ENCODE results near the gene MARVELD1.

MARVELD1 gene

DNA sequence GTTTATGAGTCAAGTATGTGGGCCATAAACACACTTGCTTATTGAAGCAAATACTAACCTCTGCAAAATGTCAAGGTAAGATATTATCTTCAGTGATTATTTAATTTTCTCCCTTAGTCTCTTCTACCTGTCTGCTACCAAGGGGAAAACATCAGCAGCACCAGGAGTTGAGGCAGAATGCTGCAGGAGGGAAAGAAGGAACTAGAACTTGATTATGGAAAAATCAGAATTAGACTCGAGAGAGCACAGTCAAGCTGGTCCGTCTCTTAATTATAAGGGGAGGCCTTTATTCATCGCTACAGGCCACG, 18.5 kb downstream of the MARVELD1 start:
- no peak for DNase-seq (ENCODE audit: low spot score)
- no peak for TF ChIP-seq CTCF (IDR thresholded peaks at IDR 0.05; ENCODE audit: borderline replicate concordance, control extremely low read depth, extremely low read depth, insufficient read depth, missing control alignments)
- in situ Hi-C loops (cut with MboI; ENCODE audit: low sequenced_read_pairs, unreplicated experiment) = no loop called here

GRCh38 chr10:97733256-97733655, 19.7 kb downstream of the MARVELD1 start:
- in situ Hi-C loops (cut with MboI; ENCODE audit: low sequenced_read_pairs, unreplicated experiment) = no loop called here
- TF ChIP-seq CTCF (IDR thresholded peaks at IDR 0.05; ENCODE audit: borderline replicate concordance, control extremely low read depth, extremely low read depth, insufficient read depth, missing control alignments) = no peak
- DNase-seq (ENCODE audit: low spot score) = no peak

DNA sequence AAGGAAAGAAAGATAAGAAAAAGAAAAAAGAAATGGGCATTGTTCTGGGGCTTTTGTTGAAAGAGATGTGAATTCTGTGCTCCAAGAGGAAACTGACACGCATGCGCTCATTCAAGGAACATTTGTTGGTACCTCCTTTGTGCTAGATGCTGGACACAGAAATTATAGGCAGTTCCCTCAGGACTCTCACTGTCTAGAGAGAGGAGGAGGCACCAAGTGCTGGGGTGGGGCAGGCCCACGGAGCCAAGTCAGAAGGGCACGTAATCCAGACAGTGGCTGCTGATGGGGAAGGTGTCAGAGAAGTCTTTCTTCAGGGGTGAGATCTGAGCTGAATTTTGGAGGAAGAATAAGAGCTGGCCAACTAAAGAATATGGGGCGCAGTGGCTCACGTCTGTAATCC, 20.5 kb downstream of the MARVELD1 start:
- in situ Hi-C loops (cut with MboI; ENCODE audit: low sequenced_read_pairs, unreplicated experiment) = no loop called here
- no peak for TF ChIP-seq CTCF (IDR thresholded peaks at IDR 0.05; ENCODE audit: borderline replicate concordance, control extremely low read depth, extremely low read depth, insufficient read depth, missing control alignments)
- no peak for DNase-seq (ENCODE audit: low spot score)

DNA sequence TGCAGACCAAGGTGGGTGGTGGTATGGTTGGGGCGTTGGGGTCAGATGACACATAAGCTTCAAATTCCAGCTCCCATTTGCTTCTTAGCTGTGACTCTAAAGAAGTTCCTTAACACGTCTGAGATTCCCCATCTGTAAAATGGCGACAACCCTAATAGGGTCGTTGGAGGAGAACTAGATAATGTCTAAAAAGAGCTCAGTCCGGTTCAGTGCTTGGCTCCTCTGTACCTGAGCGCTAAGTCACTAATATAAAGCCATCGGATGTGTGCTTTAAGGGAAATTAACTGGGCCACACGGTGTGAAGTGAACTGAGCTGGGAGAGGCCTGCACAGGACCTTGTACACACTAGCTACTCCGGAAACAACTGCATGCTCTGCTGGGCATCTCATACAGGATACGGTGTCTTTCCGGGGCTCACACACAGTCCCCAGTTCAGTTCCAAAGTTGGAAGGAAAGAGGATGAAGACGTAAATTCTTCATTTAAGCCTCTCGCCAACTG, 22.9 kb downstream of the MARVELD1 start:
- in situ Hi-C loops (cut with MboI; ENCODE audit: low sequenced_read_pairs, unreplicated experiment) = no loop called here
- DNase-seq (ENCODE audit: low spot score) = no peak
- no peak for TF ChIP-seq CTCF (IDR thresholded peaks at IDR 0.05; ENCODE audit: borderline replicate concordance, control extremely low read depth, extremely low read depth, insufficient read depth, missing control alignments)

- in situ Hi-C loops (cut with MboI; ENCODE audit: low sequenced_read_pairs, unreplicated experiment) = no loop called here
- DNase-seq (ENCODE audit: low spot score) = peak; percentile 99
- TF ChIP-seq CTCF (IDR thresholded peaks at IDR 0.05; ENCODE audit: borderline replicate concordance, control extremely low read depth, extremely low read depth, insufficient read depth, missing control alignments) = no peak
Measured at GRCh38 chr10:97736902-97737769, 23.6 kb downstream of the MARVELD1 start, which contains the start of gene ZFYVE27. Gene ZFYVE27, plus strand, starts transcription at chr10:97737128. Its CDS starts 1,350 bp downstream, at chr10:97738478.

- in situ Hi-C loops (cut with MboI; ENCODE audit: low sequenced_read_pairs, unreplicated experiment) = no loop called here
- no peak for TF ChIP-seq CTCF (IDR thresholded peaks at IDR 0.05; ENCODE audit: borderline replicate concordance, control extremely low read depth, extremely low read depth, insufficient read depth, missing control alignments)
- no peak for DNase-seq (ENCODE audit: low spot score)
Measured at GRCh38 chr10:97737770-97738265, 24.3 kb downstream of the MARVELD1 start.

All from GM13976 (cell line).